UCSD-AML1 (cell line): ENCODE data around the gene CYTH4.
"Not testable (repeated sequence)": the region's sequence is repeated elsewhere in the genome, so short reads cannot be mapped to it uniquely, and the experiment has no call there.

Source experiments
- DNase-seq: peaks from one replicate; lab custom pipeline; 2025; ENCODE audit not compliant: unreplicated experiment; lab: John Stamatoyannopoulos, UW

The CYTH4 gene, protein sequence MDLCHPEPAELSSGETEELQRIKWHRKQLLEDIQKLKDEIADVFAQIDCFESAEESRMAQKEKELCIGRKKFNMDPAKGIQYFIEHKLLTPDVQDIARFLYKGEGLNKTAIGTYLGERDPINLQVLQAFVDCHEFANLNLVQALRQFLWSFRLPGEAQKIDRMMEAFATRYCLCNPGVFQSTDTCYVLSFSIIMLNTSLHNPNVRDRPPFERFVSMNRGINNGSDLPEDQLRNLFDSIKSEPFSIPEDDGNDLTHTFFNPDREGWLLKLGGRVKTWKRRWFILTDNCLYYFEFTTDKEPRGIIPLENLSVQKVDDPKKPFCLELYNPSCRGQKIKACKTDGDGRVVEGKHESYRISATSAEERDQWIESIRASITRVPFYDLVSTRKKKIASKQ

DNA sequence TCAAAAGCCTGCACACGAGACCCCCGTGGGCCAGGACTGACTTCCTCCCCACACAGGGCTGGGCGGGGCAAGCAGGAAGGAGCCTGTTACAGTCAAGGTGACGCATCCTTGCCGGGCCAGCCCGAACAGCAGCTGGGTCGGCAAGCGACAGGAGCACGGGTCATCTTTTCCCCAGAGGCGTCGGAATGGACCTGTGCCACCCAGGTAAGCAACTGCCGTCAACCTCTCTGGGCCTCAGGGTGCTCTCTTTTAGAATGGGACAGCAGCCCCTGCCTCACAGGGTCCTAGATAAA lies at the start of gene CYTH4:
TSS of gene CYTH4 (plus strand) at position 124 of the 293 bp plus-strand sequence. CDS start at position 186, 62 bp downstream.
- DNase-seq: peak; percentile 74

DNA sequence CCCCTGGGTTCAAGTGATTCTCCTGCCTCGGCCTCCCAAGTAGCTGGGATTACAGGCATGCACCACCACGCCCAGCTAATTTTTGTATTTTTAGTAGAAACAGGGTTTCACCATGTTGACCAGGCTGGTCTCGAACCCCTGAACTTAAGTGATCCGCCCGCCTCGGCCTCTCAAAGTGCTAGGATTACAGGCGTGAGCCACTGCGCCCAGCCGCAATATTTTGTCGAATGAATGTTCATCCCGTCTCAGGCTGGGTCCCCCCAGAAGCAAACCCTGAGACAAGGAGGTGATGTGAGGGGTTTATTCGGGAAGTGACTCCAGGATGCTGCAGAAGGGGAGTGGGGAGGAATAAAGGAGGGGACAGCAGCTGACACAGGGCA lies 48.9 kb upstream of the CYTH4 start:
- DNase-seq: not testable (repeated sequence)

DNA sequence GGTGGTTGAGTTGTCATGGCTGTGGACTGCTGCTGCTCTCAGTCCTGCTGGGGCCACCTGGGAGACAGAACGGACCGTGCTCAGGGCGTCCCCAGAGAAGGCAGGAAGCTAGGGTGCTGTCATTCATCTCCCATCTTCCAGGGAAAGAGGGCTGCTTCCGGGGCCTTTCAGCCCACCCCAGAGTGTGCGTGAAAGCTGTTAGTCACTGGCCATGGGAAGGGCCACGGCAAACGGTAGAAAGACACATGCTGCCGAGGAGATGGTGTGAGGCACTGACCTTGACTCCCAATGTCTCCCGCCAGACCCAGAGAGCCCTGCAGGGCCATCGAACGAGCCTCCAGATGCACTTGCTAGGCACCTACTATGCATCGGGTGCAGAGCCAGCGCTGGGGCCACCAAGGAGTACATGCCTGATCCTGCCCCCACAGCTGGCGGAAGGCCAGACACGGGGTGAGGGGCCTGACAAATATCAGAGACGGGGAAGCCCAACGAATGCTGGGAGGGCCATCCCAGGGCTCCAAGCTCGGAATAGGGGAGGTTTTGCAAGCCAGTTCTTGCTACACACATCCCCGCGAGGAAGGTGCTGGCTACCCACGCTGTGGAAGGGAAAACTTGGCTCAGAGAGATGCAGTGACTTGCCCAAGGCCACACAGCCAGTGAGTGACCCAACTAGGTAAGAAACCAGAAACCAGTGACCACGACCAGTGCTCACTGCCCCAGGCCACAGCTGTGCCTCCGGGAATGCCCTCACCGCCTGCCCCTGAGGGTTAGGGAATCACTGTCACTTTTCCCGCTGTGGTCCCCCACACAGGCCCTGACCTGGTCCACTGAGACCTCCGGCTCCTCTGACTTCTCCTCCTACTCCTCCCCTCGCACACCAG lies 48.3 kb upstream of the CYTH4 start:
- no peak for DNase-seq

DNA sequence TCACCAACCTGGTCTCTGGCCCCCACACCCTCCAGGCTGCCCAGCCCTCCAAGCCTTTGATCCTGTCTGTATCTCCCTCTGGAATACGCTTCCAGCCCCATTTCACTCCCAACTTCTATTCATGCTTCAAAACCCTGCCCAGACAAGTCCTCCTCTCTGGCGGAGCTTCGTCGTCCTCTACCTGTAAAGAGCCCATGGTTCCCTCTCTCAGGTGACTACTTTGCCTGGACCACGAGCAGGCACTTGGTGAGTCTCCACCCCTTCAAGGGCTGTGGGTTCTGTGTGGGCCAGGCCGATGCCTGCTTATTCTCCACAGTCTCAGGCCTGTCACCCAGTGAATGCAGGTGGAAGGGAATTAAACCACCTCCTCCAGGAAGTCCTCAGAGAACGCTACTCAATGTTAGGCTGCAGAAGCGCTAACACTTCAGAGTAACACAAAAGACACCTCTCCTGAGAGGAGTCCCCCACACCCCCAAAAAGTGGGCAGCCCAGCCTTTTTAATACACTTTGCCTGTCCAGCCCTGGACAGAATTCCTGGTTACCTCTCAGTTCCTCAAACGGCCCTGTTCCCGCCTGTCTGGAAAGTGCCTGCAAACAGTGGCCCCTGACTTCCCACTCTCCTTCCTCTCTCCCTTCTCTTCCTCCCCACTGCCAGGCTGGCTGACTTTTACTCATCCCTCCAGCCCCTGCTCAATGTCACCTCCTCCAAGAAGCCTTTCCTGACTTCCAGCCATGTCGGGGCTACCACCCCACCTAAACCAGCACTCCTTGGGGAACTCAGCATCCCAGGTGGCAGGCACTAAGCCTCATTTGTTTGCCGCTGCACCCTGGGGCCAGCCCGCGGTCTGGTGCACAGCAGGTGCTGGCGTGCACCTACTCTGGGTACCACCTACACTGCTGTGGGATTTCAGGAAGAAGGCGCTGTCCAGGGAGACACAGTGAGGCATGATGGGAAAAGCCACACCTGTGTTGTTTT lies 47.3 kb upstream of the CYTH4 start:
- no peak for DNase-seq

DNA sequence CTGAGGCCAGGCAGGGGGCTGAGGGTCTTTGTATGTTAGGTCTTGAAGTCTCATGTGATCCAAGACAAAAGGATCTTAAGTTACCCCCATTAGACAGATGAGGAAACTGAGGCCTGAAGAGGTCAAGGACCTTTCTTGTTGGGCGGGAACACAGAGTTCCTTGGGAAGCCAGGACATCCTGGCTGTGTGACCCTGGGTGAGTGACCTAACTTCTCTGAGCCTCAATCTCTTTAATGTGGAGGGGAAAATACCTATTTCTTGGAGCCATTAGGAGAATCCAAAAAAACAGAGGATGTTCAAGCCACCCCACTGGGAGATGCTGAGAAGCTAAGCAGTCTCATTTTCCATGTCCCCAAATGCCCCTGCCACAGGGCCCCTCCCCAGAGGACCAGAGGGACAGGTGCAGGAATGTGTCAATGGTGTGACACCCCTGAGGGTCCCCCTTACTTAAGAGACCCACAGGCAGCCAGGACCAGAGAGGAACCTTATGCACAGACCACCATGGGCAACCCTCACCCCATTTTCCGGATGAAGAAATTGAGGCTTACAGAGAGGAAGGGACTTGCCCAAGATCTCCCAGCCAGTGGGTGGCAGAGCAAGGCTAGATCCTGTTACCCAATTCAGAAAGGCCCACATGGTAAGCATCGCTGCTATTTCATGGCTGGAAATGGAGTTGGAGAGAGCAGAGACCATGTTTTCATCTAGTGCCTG lies 46.3 kb upstream of the CYTH4 start:
- no peak for DNase-seq

DNA sequence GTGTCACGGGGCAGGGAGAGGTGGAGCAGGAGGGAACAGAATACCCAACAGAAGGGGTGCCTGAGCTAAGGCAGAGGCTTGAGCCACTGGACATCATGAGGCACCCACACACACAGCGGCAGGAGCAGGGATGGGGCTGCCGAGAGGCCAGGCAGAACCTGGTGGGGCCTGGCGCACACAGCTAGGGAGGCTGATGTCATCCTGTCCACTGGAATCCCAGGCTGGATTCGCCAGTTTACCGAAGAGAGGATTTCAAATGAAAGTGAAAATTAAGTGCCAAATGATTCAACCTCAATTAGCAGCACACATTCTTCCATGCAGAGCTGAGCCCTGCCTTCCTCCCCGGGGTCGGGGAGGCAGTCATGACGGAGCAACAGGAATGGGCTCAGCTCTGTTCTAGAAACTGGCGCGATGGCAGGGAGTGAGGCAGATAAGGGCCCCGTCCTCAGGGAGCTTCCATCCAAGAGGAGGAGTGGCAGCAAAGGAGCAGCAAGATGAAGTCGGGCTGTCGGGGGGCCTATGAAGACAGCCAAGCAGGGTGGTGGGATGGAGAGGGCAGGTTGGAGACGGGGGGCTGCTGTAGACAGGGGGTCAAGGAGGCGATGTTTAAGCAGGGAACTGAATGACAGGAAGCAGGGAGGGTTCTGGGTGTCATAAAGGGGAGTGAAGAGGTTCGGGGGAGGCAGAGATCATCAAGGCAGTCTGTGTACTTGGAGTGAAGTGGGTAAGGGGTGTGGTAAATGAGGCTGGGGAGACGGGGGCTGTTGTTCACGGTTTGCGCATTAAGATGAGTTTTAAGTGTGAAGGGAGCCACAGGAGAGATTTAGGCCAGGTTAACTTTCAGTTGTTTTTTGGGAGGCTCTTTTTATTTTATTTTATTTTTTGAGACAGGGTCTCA lies 44.7 kb upstream of the CYTH4 start:
- DNase-seq: no peak

DNA sequence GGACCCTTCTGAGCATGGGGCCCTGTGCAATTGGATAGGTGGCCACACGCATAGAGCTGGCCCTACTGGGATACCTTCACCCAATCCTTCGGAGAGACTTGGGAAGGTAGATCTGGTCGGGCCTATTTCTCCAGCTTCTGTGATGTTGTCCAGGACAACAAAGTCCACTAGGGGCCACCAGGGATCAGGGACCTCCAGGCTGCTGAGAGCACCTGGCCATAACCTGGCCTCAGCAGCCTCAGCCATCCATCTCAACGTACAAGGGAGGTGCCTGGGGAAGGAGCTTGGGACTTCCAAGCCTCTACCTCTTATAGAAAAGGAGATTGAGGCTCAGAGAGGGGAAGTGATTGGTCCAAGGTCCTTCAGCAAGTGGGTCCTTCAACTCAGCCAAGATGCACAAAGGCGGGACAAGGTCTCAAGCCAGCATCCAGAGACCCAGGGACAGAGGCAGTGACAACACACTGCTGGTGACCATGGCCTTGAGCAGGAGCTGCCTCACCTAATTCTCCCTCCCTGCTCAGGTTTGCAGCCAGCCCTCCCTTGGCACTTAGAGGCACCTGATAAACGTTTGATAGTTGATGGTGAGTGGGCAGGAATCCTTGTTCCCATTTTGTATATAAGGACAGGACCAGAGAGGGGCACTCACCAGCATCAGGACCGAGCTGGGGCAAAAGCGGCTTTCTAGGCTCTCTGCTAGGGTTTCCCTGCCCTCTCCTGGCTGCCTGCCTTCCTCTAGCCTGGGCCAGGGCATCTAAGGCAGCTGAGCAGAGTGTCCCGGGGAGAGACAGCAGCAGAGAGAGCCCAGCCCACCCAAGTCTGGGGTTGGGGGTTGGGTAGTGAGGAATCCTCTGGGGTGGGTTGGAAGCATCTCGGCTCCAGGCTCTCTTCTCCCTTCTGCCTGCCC lies 42.7 kb upstream of the CYTH4 start:
- DNase-seq: no peak

DNA sequence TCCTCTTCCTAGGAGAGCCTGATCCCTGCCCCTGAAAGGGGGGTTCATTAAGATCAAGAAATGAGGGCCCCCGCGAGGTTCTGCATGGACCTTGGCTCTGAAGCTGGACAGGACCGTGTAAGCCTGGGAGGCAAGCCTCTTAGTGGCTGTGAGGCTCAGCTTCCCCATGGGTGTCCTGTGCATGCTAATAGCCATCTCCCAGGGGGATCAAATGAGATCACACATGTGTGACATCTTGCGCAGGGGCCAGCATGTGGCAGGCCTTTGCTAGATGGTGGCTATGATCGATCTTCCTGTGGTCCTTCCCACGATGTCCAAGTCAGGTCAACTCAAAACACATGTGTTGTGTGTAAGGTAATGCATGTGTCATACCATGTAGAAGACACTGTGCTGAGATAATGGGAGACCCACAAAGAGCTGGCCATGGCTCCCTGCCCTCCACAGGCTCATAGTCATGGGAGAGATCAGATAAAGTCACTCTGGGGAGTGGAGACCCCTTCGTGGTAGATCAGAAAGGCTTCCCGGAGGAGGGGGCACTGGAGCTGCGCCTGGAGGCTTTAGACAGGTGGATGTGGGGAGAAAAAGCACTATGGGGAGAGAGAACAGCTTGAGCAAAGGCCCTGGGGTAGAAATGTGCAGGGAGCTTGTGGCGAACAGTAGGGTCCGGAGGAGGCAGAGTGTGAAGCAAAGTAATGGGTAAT lies 41.9 kb upstream of the CYTH4 start:
- no peak for DNase-seq

DNA sequence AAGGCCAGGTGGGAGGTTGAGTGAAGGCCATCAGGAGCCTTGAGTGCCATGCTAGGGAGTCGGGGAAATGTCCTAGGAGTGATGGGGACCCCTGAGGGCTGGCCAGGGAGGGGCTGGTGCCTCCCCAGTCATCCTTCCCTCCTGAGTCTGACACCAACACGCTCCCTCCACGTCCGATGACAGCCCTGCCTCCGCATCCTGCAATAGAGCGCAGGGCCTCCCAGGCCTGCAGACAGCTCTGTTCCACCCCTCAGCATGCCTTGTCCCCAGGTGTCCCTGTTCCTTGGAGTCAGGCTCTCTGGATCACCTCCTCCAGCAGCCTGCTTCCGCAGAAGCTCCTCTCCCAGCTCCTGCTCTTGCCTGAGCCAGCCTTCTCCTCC lies 41.4 kb upstream of the CYTH4 start:
- no peak for DNase-seq

DNA sequence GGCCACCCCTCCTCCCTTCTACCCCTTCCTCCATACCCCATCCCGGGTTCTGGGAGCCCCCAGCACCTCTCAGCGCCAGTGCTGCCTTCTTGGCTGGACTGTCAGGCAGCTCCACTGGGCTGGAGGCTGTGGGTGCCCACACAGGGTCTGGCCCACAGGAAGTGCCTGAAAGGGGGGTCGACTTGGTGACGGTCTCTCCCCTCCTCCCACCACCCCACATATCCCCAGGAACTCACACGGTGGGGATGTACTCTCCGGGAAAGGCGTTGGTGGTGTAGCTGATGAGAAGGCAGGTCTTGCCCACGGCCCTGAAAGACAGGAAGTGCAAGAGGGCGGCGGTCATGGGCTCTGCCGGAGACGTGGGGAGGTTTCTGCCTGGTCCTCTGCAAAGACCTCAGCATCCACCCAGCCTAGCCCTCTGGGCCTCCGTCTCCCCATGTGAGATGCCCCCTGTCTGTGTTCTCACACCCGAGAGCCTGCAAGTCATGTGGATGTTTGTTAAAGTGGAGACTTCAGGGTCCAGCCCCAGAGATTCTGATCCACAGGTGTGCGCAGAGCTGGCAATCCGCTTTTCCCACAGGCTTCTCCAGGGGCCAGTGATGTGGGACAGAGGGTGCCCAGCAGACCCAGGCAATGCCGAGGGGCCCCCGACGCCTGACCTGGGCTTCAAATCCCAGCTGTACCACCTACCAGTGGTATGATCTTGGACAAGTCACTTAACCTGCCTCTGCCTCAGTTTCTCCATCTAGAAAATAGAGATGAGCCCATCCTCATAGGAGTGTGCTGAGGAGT lies 40.8 kb upstream of the CYTH4 start:
- peak; percentile 62 for DNase-seq

DNA sequence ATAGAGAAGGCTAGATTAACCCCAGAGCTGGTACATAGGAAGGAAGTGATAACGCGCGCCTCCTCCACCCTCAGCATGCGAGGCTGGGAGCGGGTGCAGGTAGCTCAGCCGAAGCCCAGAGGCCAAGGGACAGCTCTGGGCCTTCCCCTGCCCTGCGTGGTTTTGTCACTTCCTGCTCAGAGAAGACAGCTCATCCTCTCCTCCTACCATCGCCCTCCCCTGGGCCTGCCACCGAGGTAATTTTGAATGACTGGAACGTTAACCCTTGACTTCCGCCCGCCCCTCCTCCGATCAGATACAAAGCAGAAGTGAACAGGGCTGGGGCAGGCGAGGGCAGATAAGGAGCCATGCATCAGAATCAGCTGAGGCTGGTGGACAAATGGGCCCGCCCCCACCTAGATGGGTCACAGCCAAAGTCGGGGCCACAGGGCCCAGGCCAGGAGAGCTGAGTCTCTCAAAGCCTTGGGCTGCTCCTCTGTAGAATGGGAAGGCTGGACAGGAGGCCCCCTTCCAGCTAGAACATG lies 39.9 kb upstream of the CYTH4 start:
- peak; percentile 91 for DNase-seq

DNA sequence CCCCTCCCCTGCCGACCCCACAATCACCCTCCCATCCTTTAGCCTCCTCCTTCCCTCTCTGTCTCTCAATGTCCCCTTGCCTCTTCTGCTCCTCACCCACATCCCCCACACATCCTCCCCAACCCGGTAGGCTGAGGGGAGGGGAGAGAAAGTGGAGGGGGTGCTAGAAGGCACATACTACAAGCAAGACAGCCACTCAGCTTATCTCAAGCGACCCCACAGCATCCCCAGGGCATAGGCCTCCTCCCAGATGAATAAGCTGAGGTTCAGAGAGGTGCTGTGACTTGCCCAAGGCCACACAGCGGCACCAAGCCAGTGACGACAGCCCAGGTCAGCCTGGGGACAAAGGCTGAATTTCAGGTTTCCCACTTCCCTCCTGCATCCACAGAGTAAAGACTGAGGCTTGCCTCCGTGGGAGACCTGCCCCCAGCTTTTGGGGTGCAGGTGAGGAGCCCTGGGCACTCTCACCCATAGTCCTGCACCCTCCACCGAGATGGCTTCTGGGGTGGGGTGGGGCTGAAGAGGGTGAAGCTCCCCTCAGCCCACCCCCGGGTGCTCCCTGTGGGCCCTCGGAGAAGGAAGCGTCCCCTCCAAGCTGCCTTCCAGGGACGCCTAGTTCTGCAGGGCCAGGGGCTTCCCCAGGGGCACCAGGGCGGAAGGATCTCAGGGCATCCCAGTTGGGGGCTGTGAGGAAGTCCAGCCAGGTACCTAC lies 38.8 kb upstream of the CYTH4 start:
- DNase-seq: no peak

DNA sequence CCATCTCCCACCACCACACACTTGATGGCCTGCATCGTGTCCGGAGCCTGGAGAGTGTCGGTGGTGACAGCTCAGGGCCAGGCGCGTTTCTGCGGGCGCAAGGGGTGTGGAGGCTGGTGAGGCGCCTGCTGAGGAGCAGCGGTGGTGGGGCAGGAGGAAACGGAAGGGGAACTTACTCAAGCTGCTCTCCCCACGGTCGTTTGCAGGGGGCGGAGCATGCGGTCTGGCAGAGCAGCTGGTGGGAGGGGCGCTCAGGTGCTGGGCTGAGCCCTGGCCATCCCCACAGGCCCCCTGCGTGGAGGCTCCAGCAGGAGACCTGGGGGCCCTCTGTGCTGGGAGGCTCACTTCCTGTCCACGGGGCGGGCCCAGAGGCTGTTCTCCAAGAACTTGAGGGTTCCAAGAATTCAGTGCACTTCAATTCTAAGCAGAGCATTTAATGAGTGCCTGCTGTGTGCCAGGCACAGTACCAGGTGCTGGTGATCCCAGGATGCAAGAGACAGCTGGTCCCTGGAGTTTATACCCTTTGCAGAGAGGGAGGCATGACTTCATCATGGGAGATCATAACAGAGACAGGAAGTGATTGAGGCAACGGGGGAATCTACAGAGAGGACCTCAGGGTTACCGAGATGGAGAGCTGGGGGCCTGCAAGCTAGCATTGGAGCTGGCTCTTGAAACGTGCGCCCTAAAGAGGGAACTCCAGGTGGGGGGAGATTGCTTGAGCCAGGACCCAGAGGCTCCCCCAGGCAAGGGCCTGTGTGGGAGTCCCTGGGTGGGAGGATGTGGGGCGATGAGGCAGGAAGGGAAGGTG lies 38.0 kb upstream of the CYTH4 start, which contains the start of gene RAC2:
TSS of gene RAC2 (minus strand) at position 156 of the 808 bp plus-strand sequence. CDS start at position 35, 121 bp downstream.
- peak; percentile 94 for DNase-seq

DNA sequence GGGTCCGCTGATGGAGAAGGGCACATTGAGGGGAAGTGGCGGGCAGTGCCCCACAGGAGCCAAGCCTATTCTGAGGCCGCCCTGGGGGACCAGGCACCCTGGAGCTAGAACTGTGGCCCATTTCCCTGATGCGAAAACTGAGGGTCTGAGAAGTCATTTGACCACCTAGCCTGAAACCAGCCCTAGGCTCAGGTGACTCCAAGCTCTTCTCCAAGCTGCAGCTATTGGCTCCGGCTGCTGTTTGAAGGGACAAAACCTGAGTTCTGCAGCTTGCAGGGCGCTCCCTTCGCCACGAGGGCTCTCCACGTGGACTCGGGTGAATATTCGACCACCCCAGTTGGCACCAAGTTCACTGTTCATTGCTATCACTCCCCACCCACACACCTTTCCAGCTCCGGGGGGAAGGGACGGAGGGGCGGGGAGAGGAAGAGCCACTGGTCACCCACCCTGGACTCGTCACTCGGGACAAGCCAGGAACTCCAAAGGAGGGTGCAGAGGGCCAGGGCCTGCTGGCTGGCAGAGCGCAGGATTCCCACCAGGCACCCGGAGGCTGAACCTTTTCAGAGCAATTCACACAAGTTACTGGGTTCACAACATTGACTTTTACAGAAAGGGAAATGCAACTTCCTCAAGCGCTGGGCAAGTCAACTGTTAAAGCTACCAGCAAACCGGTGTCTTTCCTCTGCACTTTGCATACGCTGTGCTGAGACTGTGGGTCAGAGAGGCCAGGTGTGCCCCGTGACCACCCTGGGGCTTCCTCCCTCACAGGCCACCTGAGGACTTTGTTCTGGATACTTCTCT lies 37.2 kb upstream of the CYTH4 start:
- DNase-seq: no peak
